Left lobe of liver (tissue), 2 donors: ENCODE results near the gene DEFB114. TPM values are rescaled to one million over a fixed set of nuclear protein-coding genes. Genes with fewer than 3 reads are reported as not detected.
A peak's percentile ranks its signal among the peaks of the same experiment; 100 is the strongest.
"Not testable (repeated sequence)": the region's sequence is repeated elsewhere in the genome, so short reads cannot be mapped to it uniquely, and the experiment has no call there.

Experiments used
- ATAC-seq: fragments of 200-7000 bp; cut with Tn5 transposase; one replicate; pipeline ENCODE4 v1.9.1; 2020; ENCODE audit warnings: mild to moderate bottlenecking, moderate library complexity
- DNase-seq: peaks from one replicate; pipeline ENCODE4 v3.0.0-alpha.2; 2020; ENCODE audit warnings: low spot score
- total RNA-seq: library from RNA; stranded (reverse); gene quantifications from one replicate; pipeline ENCODE4 v1.2.1, GENCODE V29; 2021
- donor health status: DM: no; HTN: no; CAD: no; lungs with moderate emphysema.
- donor health status: DM: no; HTN: yes; CAD: no.

Gene DEFB114
- total RNA-seq = not detected

- no peak for DNase-seq
- ATAC-seq = no peak
Observed at GRCh38 chr6:49964064-49964463, at the start of gene DEFB114. TSS of gene DEFB114 (minus strand) at chr6:49964164. CDS start at chr6:49964105, 59 bp downstream.

DNA sequence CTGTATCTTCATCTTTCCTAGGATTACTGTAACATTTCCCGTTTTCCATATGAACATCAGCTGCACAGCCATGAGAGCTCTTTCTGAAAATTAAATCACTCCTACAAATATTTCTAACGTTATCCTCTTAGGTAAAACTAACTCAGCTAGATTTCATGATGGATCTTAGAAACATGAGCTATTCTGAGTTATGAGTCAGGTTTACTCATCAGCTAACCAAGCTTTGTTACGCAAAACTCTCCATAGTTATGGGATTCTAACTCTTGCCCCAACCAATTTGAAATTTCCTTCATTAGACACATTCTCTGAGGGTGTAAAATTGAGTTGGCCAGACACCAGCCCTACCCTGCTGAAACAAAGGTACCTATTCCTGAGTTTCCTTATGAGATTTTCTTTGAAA is 43.9 kb upstream of the DEFB114 start:
- DNase-seq = no peak
- no peak for ATAC-seq

GRCh38 chr6:50003139-50003538 is 39.2 kb upstream of the DEFB114 start:
- ATAC-seq (no peak), DNase-seq (no peak)

GRCh38 chr6:49995278-49995677 is 31.3 kb upstream of the DEFB114 start:
- peak; percentile 52 for ATAC-seq
- no peak for DNase-seq

DNA sequence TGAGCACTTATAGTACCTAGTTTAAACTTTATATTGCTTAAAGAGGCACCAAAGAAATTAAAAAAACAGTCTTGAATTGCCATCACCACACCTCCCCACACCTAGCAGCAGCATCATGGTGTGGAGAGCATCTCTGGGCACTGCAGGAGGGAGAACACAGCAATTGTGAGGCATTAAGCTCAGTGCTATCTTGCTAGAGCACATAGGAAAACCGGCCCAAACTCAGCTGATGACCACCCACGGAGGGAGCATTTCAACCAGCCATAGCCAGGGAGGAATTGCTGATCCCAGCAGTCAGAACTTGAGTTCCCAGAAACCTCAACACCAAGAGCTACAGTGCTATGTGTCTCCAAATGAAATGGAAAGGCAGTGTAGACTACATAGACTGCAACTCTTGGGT is 24.9 kb upstream of the DEFB114 start:
- DNase-seq (no peak), ATAC-seq (no peak)

DNA sequence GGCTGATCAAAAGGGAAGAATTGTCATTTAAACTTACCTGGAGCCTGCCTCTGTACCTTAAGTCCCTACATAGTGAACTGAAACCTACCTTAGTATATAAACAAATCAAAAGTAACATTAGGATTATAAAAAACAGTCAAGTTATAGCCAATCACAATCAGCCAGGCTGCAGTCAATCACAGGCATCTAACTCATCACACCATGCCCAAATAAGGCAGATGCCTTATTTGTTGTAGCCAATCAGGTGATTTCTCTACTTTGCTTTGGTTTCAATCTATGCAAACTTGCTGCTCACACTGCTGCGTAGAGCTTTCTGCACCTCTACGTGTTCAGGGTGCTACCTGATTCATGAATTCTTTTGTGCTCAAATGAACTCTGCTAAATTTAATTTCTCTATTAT is 23.8 kb upstream of the DEFB114 start:
- DNase-seq = no peak
- no peak for ATAC-seq

DNA sequence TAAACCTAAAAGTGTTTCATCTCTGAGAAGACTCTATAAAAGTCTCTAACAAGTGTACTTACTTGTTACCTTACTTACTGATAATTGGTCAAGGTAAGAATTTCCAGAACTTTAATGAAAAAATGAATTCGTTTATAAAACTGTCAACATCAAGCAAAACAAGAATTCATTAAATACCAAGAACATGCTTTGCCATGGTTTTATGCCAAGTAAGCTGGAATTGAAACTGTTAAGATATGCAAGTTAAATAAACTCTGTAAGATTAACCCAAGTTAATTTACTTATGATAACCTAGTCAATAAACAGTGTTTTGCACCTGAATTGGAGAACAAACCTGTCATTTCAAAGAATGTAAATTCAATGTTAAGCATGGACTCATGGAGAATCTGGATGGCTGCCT is 22.6 kb upstream of the DEFB114 start:
- ATAC-seq = no peak
- no peak for DNase-seq

- ATAC-seq (no peak), DNase-seq (no peak)
Observed at GRCh38 chr6:49982046-49982445, 18.1 kb upstream of the DEFB114 start.

DNA sequence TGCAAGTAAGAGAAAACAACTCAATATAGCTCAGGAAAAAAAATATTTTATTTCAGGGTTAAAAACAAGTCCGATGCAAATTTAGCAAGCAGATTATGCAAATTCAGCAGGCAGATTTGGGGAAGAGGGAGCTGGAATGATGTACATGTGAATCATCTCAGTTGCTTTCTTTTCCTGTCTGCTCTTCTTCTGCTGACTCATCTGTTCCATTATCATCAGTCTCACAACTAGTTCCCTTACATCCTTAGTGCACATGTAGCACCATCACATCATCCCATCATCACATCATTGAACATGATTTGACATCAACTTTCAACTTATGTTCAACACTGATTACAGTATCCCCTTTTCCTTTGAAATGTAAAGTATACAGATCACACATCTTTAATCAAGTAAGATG is 16.9 kb upstream of the DEFB114 start:
- DNase-seq (no peak), ATAC-seq (no peak)

- no peak for DNase-seq
- ATAC-seq = no peak
Observed at GRCh38 chr6:49979584-49979983, 15.6 kb upstream of the DEFB114 start.

DNA sequence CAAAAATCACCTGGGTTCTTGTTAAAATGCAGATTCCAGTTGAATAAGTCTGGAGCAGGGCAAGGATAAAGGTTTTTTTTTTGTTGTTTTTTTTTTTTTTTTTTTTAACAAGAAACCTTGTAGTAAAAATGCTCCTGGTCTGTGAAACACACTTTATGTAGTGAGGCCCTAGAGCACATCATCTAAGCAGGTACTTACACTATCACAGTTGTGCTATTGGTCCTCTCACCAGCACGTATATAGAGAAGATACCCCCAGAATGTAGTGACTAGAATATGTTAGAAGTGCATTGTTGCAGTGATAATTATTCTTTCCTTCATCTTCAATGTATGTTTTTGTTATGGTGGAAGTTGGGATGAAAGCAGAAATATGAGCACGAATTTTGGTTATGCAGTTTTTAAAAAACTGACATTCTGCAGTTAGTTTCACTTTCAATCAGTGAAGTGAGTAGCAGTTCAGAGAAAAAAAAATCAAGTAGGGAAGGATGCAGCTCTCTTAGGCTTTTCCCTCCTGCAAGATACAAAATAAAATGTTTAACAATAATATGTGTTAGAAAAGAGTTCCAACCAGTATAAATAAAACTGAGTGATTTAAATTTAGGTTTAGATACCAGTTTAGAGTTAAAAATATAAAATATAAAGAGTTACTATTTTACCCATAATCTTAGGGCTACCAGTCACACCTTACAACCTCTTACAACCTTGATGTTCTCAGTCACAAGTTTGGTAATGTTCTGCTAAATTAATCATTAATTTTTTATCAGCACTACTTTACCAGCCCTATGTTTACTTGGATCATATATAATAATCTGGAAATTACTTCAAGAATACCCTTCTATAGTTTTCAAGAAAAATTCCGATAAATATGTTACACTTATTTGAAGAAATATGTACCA is 14.6 kb upstream of the DEFB114 start:
- DNase-seq = no peak
- ATAC-seq = peak; percentile 52

GRCh38 chr6:49969605-49970004 is 5.6 kb upstream of the DEFB114 start, which contains the start of gene DEFB113:
TSS of gene DEFB113 (minus strand) at chr6:49969625. CDS start at chr6:49969625, 0 bp downstream.
- DNase-seq (no peak), ATAC-seq (no peak)

GRCh38 chr6:49966823-49967222 is 2.9 kb upstream of the DEFB114 start:
- no peak for ATAC-seq
- no peak for DNase-seq

DNA sequence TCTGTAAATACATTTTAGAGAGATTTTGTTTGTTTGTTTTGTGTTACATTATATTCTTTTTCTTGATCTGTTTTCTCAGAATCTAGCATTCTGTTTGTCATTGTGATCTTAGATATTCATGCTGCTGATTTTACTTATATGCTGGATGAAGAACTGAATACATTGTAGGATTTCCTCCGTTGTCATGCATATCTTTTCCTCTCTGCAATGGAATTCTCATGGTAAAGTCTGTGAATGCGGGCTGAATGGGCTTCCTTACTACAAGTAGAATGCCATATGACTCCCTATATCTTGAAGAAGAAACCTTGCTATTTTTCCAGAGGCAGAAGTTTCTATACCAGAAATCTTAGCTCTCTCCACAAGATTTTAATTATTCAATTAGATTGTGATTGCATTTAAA is 2.4 kb upstream of the DEFB114 start:
- no peak for DNase-seq
- no peak for ATAC-seq

GRCh38 chr6:49958180-49958579 is 5.8 kb downstream of the DEFB114 start:
- DNase-seq (no peak), ATAC-seq (no peak)

GRCh38 chr6:49955847-49956246 is 8.1 kb downstream of the DEFB114 start:
- no peak for DNase-seq
- no peak for ATAC-seq

GRCh38 chr6:49951926-49952325 is 12.0 kb downstream of the DEFB114 start:
- no peak for DNase-seq
- ATAC-seq = no peak

- ATAC-seq (no peak), DNase-seq (no peak)
Observed at GRCh38 chr6:49950415-49950751, 13.6 kb downstream of the DEFB114 start.

- ATAC-seq (no peak), DNase-seq (no peak)
Observed at GRCh38 chr6:49949062-49949461, 14.9 kb downstream of the DEFB114 start.

GRCh38 chr6:49946835-49947234 is 17.1 kb downstream of the DEFB114 start:
- no peak for DNase-seq
- no peak for ATAC-seq

- ATAC-seq = not testable (repeated sequence)
Observed at GRCh38 chr6:49944068-49944467, 19.9 kb downstream of the DEFB114 start.

DNA sequence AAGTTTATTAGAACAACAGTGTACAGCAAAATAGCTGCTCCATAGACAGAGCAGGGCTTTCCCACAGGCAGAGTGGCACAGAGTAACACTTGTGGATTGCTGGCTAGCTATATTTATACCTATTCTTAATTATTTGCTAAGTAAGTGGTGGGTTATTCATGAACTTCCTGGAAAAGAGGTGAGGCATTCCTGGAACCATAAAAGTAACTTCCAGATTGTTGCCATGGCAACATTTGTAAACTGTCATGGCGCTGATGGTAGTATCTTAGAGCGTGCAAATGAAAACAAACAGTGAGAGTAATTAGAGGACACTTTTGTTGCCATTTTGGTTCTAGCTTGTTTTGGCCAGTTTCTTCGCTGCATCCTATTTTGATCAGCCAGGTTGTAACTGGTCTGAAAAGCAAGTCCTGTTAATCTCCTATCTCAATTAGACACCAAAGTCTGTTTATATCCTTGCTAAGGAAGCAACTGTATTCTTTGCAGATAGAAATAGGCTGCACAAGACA is 23.9 kb downstream of the DEFB114 start:
- ATAC-seq (no peak), DNase-seq (no peak)

More at GRCh38 chr6:49944068-49944467, 19.9 kb downstream of the DEFB114 start:
- DNase-seq = not testable (repeated sequence)

DNA sequence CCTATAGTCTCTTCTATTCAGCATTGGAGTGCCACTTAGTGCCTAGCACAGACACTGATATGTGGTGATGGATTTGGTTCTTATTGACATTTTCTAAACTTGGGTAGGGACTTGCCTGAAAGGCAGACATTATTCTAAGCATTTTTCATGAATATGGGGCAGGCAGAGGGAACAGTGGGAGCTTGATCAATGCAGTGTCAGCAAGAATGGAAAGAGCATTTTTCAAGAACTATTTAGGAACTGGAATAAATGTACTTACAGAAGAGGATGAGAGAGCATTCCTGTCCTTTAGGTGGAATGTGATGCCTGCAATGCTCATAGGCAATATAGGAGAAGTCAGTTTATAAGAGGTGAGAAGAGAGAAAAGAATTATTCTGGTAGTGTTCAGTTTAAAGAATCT is 26.2 kb downstream of the DEFB114 start:
- ATAC-seq = no peak
- no peak for DNase-seq
